ENCODE measurements around the gene SLC25A26.

DNA sequence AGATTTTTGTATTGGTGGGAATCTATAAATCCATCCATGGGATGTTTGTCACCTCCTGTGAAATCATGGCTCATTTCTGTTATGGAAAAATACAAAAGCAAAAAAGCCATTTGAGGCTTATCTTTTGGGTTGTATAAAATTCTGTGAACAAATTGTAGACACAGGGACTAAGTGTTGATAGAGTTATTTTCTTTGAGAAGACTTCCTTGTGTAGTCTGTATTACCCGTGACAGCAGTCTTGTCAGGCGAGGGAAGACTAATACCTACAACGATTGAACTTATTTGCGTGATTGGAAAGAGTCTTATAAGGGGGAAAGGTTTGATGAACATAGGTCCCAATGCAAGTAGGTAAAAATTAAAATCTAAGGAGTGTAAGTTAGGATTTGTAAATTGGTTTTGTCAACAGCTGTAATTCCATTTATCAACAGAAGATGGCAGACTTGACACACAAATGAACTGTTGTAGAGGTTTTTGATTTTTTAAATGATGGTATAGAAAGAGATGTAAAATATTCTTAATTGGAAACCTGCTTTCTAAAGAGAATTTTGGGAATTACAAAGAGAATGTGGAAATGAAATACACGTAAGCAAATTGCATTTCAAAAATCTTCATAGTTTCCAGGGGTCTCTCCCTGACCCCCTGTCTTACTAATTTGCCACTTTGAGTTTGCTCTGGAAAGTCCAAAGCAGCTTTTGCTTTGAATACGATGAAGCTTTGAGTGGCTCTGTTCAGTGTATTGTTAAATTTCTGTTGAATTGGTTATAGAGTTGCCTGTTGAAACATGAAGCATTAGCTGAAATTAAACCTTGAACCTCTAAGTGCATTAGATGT, 33.2 kb downstream of the SLC25A26 start:
- TF ChIP-seq, protein P1, sequence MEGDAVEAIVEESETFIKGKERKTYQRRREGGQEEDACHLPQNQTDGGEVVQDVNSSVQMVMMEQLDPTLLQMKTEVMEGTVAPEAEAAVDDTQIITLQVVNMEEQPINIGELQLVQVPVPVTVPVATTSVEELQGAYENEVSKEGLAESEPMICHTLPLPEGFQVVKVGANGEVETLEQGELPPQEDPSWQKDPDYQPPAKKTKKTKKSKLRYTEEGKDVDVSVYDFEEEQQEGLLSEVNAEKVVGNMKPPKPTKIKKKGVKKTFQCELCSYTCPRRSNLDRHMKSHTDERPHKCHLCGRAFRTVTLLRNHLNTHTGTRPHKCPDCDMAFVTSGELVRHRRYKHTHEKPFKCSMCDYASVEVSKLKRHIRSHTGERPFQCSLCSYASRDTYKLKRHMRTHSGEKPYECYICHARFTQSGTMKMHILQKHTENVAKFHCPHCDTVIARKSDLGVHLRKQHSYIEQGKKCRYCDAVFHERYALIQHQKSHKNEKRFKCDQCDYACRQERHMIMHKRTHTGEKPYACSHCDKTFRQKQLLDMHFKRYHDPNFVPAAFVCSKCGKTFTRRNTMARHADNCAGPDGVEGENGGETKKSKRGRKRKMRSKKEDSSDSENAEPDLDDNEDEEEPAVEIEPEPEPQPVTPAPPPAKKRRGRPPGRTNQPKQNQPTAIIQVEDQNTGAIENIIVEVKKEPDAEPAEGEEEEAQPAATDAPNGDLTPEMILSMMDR (IDR thresholded peaks at IDR 0.05): peak; percentile 64 to 81 (median 79)
- no peak for TF ChIP-seq POLR2A (IDR thresholded peaks at IDR 0.05)
